Lower leg skin (tissue), 3 donors: ENCODE results near the gene NSDHL.

Experiments
- POLR2A ChIP-seq, 2 donors: fragments of 450-650 bp; IDR thresholded peaks; one replicate each; pipeline ENCODE4 v1.6.1; 2016 to 2017; ENCODE audit warnings: antibody characterized with exemption in 2 of 2, mild to moderate bottlenecking in 1 of 2, moderate library complexity in 1 of 2
- TF ChIP-seq, protein P1 (sequence below), 3 donors: fragments of 450-650 bp; IDR thresholded peaks; one replicate each; pipeline ENCODE4 v1.5.1; 2016; ENCODE audit warnings: antibody characterized with exemption in 3 of 3, mild to moderate bottlenecking in 3 of 3, moderate library complexity in 2 of 3

DNA sequence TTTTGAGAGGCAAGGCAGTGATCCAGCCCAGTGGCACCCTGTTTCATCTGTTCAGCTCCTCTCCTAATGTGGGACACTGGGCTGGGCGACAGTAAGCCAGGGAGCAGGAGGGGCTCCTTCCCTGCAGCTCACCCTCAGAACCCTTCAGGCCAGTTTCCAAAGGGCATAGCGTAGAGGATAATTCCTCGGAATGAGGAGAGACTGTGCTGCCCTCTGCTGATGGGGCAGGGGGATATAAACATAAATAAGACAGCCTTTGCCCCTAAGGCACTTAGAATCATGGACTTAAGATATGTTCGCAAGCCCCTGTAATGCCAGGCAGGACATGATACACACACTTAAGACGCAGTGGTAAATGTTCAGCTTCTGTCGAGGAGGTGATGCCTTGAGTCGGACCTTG is 39.1 kb downstream of the NSDHL start:
- TF ChIP-seq, protein P1, sequence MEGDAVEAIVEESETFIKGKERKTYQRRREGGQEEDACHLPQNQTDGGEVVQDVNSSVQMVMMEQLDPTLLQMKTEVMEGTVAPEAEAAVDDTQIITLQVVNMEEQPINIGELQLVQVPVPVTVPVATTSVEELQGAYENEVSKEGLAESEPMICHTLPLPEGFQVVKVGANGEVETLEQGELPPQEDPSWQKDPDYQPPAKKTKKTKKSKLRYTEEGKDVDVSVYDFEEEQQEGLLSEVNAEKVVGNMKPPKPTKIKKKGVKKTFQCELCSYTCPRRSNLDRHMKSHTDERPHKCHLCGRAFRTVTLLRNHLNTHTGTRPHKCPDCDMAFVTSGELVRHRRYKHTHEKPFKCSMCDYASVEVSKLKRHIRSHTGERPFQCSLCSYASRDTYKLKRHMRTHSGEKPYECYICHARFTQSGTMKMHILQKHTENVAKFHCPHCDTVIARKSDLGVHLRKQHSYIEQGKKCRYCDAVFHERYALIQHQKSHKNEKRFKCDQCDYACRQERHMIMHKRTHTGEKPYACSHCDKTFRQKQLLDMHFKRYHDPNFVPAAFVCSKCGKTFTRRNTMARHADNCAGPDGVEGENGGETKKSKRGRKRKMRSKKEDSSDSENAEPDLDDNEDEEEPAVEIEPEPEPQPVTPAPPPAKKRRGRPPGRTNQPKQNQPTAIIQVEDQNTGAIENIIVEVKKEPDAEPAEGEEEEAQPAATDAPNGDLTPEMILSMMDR (IDR thresholded peaks at IDR 0.05) = no peak
- TF ChIP-seq POLR2A (IDR thresholded peaks at IDR 0.05) = no peak
